ENCODE results near the gene RERGL. TPM values are rescaled to one million over a fixed set of nuclear protein-coding genes. Genes with fewer than 3 reads are reported as not detected.

Gene RERGL
- total RNA-seq, result not detected

DNA sequence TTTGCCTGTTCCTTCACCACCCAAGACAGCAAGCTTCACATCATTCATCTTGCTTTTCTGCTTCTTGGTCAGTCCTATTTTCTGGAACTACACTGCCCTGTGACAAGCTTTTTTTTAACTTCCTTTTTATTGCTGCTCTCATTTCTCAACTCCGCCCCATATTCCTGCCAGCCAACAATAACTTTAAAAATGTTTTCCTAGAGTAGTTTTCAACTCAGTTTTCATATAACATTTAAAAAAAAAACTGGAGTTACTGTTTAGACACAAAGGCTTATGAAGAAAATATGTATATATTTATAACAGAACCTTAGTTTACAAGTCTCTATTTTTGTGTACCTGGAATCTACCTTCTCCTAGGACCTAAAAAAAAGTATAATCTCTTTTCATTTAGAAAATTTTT lies at the start of gene RERGL:
TSS of gene RERGL (minus strand) at position 101 of the 400 bp plus-strand sequence. CDS start at position 48, 53 bp downstream.
- no peak for DNase-seq
- Mint-ChIP-seq H3K4me1 (no peaks in the 10 kb centered on the region), H3K36me3 (no peaks in the 10 kb centered on the region)

DNA sequence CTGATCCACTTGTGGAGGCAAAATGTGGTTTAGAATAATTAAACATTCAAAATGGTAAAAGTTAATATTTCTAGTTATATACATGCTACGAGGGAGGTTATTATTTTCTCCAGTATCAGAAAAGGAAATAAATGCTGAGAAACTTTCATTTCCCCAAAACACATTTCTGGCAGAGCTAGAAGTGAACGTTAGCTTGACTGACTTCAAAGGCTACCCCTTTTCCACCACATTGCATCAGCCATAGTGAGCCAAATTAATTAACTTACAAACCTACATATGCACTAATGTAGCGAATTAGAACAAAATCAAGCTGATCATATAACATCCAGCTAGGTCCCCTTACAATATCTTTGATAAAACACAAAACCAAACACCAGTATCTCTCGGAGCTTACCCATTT lies 49.3 kb upstream of the RERGL start:
- H3K9me3 Mint-ChIP-seq, result no peaks in the 10 kb centered on the region
- H3K4me3 Mint-ChIP-seq, result no peak overlapping the region
- H3K27me3 Mint-ChIP-seq, result no peaks in the 10 kb centered on the region
- no peak for DNase-seq
- H3K4me1 Mint-ChIP-seq, result no peaks in the 10 kb centered on the region
- H3K27ac Mint-ChIP-seq, result no peak overlapping the region
- no peaks in the 10 kb centered on the region for H3K36me3 Mint-ChIP-seq

More for the DNA sequence above, at the start of gene RERGL:
- Mint-ChIP-seq H3K27me3 (no peaks in the 10 kb centered on the region), H3K9me3 (peaks cover 1% of the 10 kb centered on the region), H3K4me3 (no peak within 1 kb of the TSS), H3K27ac (no peak within 1 kb of the TSS)

DNA sequence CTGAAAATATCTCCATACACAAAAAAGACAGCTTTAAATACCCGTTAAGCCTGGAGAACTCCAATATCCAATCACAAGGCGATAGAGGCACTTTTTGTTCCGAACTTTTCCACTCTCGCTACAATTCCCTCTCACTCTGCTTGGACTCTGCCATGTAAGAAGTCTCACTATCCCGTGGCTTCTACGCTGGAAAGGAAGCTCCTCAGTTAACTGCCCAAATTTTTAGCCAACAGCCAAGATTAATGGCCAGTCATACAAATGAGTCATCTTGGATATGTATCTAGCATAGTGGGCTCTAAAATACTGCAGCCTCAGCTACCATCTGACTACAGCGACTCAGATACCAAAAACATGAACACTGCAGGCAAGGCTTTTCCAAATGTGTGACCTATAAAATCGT lies 45.5 kb upstream of the RERGL start:
- H3K4me3 Mint-ChIP-seq, result no peak overlapping the region
- no peaks in the 10 kb centered on the region for H3K4me1 Mint-ChIP-seq
- H3K27me3 Mint-ChIP-seq, result no peaks in the 10 kb centered on the region
- no peaks in the 10 kb centered on the region for H3K9me3 Mint-ChIP-seq
- DNase-seq, result no peak
- no peak overlapping the region for H3K27ac Mint-ChIP-seq
- no peaks in the 10 kb centered on the region for H3K36me3 Mint-ChIP-seq

DNA sequence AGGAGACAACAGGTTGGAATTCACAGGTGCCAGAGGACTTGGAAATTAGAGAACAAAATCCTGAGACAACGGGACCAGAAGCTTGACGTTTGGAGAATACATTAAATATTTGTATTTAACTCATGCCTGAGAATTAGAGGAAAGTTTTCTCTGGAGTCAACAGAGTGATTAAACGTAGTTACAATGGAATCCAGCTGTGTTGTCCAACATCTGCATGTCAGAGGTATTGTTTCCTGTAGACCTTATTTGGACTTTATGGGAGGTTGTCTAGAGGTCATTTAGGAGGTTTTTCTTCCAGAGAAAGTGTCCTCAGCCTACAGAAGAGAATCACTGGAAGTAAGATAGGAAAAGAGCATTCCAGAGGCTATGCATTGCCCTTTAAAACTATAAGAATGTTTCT lies 45.1 kb upstream of the RERGL start:
- DNase-seq, result no peak
- H3K27ac Mint-ChIP-seq, result no peak overlapping the region

GRCh38 chr12:18130851-18131250 lies 40.9 kb upstream of the RERGL start:
- Mint-ChIP-seq H3K27ac (no peak overlapping the region), H3K9me3 (peaks cover 12% of the 10 kb centered on the region), H3K27me3 (no peaks in the 10 kb centered on the region), H3K4me3 (no peak overlapping the region), H3K36me3 (no peaks in the 10 kb centered on the region), H3K4me1 (no peaks in the 10 kb centered on the region)
- no peak for DNase-seq

More for the DNA sequence above, 45.1 kb upstream of the RERGL start:
- no peaks in the 10 kb centered on the region for H3K36me3 Mint-ChIP-seq
- H3K27me3 Mint-ChIP-seq, result no peaks in the 10 kb centered on the region
- no peaks in the 10 kb centered on the region for H3K4me1 Mint-ChIP-seq
- no peak overlapping the region for H3K4me3 Mint-ChIP-seq
- H3K9me3 Mint-ChIP-seq, result no peaks in the 10 kb centered on the region

DNA sequence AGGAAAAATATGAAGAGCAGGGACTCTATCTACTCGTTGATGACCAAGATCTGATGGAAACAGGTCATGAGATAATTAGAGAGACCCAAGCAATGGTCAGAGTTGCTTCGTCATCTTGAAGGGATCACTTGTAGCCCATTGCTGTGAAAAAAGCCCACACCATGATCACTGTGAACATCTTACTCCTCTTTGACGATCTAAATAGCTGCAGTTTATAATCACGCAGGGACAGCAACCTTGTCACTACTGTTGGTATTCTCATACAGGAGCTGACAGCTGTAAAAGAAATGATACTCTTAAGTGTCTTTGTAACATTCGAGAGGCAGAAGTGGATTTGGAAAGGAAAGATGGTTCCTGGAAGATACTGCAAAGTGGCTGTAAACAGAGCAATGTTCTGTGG lies 33.7 kb upstream of the RERGL start:
- H3K4me1 Mint-ChIP-seq, result no peaks in the 10 kb centered on the region
- no peak for DNase-seq
- H3K27me3 Mint-ChIP-seq, result no peaks in the 10 kb centered on the region
- no peak overlapping the region for H3K4me3 Mint-ChIP-seq
- no peaks in the 10 kb centered on the region for H3K36me3 Mint-ChIP-seq
- H3K27ac Mint-ChIP-seq, result no peak overlapping the region
- peaks cover 13% of the 10 kb centered on the region for H3K9me3 Mint-ChIP-seq

DNA sequence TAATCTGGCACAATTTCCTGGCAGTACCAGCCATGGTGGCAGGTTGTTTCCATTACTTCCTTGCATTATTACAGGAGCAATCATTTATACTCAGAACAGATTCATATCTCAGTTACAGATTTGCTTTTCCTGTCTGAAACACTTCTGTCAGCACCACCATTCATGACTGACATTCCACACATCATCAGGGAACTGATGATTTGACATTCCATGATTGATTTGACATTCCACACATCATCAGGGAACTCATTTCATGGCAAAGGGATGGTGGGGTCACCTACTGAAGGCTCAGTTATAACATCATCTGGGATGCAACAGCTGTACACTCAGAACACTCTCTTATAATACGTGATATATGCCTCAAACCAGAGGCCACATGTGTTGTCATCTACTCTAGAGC lies 30.9 kb upstream of the RERGL start:
- H3K27ac Mint-ChIP-seq, result no peak overlapping the region
- no peaks in the 10 kb centered on the region for H3K4me1 Mint-ChIP-seq
- H3K4me3 Mint-ChIP-seq, result no peak overlapping the region
- peaks cover 3% of the 10 kb centered on the region for H3K9me3 Mint-ChIP-seq
- no peak for DNase-seq
- H3K27me3 Mint-ChIP-seq, result no peaks in the 10 kb centered on the region
- H3K36me3 Mint-ChIP-seq, result no peaks in the 10 kb centered on the region

GRCh38 chr12:18108611-18109010 lies 18.6 kb upstream of the RERGL start:
- Mint-ChIP-seq H3K27me3 (no peaks in the 10 kb centered on the region), H3K4me3 (no peak overlapping the region), H3K36me3 (no peaks in the 10 kb centered on the region)

DNA sequence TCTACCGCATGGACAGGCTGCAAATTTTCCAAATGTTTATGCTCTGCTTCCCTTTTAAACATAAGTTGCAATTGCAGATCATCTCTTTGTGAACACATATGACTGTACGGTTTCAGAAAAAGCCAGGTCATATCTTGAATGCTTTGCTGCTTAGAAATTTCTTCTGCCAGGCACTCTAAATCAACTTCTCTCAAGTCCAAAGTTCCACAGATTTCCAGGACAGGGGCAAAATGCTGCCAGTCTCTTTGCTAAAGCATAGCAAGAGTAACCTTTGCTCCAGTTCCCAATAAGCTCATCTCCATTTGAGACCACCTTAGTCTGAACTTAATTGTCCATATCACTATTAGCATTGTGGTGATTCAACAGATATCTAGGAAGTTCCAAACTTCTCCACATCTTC lies 13.6 kb upstream of the RERGL start:
- DNase-seq, result no peak
- no peaks in the 10 kb centered on the region for H3K27me3 Mint-ChIP-seq
- H3K36me3 Mint-ChIP-seq, result no peaks in the 10 kb centered on the region
- no peak overlapping the region for H3K27ac Mint-ChIP-seq
- no peaks in the 10 kb centered on the region for H3K9me3 Mint-ChIP-seq
- no peak overlapping the region for H3K4me3 Mint-ChIP-seq
- H3K4me1 Mint-ChIP-seq, result no peaks in the 10 kb centered on the region

More at GRCh38 chr12:18108611-18109010, 18.6 kb upstream of the RERGL start:
- Mint-ChIP-seq H3K4me1 (no peaks in the 10 kb centered on the region), H3K27ac (no peak overlapping the region), H3K9me3 (no peaks in the 10 kb centered on the region)
- no peak for DNase-seq

- Mint-ChIP-seq H3K36me3 (no peaks in the 10 kb centered on the region), H3K27me3 (no peaks in the 10 kb centered on the region), H3K4me1 (no peaks in the 10 kb centered on the region), H3K27ac (no peak overlapping the region), H3K4me3 (no peak overlapping the region), H3K9me3 (no peaks in the 10 kb centered on the region)
- DNase-seq, result no peak
Measured at GRCh38 chr12:18101043-18101442, 11.1 kb upstream of the RERGL start.

GRCh38 chr12:18084080-18084479 lies 5.9 kb downstream of the RERGL start:
- no peak for DNase-seq
- Mint-ChIP-seq H3K27me3 (no peaks in the 10 kb centered on the region), H3K9me3 (no peaks in the 10 kb centered on the region), H3K4me3 (no peak overlapping the region), H3K36me3 (no peaks in the 10 kb centered on the region), H3K4me1 (no peaks in the 10 kb centered on the region), H3K27ac (no peak overlapping the region)

- peaks cover 1% of the 10 kb centered on the region for H3K9me3 Mint-ChIP-seq
- DNase-seq, result no peak
- H3K27me3 Mint-ChIP-seq, result no peaks in the 10 kb centered on the region
- H3K4me1 Mint-ChIP-seq, result no peaks in the 10 kb centered on the region
- no peak overlapping the region for H3K27ac Mint-ChIP-seq
- H3K36me3 Mint-ChIP-seq, result no peaks in the 10 kb centered on the region
- H3K4me3 Mint-ChIP-seq, result no peak overlapping the region
Measured at GRCh38 chr12:18079541-18080246, 10.3 kb downstream of the RERGL start.

DNA sequence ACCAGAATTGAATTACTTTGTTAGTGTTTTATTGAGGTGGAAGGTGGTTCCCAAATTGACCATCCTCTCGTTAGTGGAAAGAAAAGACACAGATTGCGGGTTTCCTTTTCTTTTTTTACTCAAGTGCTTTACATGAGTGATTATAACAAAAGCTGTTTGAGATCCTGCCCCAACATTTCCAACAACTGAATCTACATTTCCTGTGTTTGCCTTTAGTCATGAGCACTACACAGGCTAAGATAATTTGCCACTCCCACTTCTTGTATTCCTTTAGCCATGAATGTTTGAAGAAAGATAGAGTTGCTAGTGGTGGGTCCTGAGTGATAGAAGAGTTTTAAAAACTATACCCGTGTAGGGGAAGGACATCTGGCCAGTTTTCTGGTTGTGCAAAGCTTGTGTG lies 16.0 kb downstream of the RERGL start:
- Mint-ChIP-seq H3K9me3 (peaks cover 3% of the 10 kb centered on the region), H3K27ac (no peak overlapping the region), H3K36me3 (no peaks in the 10 kb centered on the region), H3K27me3 (no peaks in the 10 kb centered on the region), H3K4me3 (no peak overlapping the region), H3K4me1 (no peaks in the 10 kb centered on the region)
- DNase-seq, result no peak

- Mint-ChIP-seq H3K4me1 (no peaks in the 10 kb centered on the region), H3K36me3 (no peaks in the 10 kb centered on the region), H3K9me3 (peaks cover 3% of the 10 kb centered on the region), H3K27me3 (no peaks in the 10 kb centered on the region), H3K4me3 (no peak overlapping the region), H3K27ac (no peak overlapping the region)
- DNase-seq, result no peak
Measured at GRCh38 chr12:18072723-18073122, 17.3 kb downstream of the RERGL start.

DNA sequence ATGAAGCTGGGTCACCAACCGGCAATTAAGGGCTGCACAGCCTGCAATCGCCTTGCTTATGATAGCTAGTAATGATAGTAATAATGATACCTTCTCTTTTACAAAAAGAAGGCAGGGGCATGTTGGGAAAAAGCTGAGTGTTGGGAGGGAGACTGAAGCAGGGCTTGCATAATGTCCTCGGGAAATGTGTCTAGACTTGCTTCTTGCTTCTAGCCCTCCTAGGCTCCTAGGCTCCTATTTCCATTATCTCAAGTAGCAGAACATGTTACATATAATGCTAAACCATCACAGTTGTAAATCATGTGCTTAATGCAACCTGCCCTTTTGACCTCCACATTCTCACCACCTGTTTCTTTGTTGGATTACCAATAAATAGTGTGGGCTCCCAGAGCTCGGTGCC lies 18.7 kb downstream of the RERGL start:
- no peak overlapping the region for H3K27ac Mint-ChIP-seq
- no peaks in the 10 kb centered on the region for H3K27me3 Mint-ChIP-seq
- H3K36me3 Mint-ChIP-seq, result no peaks in the 10 kb centered on the region
- no peak for DNase-seq
- H3K9me3 Mint-ChIP-seq, result peaks cover 3% of the 10 kb centered on the region
- H3K4me3 Mint-ChIP-seq, result no peak overlapping the region
- H3K4me1 Mint-ChIP-seq, result no peaks in the 10 kb centered on the region

DNA sequence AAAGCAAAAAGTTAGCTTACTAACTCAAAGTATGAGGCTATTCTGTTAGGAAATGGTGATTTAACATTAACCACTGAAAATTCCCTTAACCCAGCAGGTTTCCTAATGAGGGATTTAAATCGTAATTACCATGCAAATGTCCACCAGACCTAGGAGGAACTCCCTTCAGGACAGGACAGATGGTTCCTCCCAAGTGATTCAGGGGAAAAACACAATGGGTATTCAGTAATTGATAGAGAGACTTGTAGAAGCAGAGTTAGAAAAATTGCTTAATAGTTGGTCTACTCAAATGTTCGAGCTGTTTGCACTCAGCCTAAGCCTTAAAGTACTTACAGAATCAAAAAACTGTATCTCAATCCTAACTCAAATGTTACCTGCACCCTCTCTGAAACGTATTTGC lies 21.6 kb downstream of the RERGL start:
- no peak overlapping the region for H3K27ac Mint-ChIP-seq
- H3K9me3 Mint-ChIP-seq, result peaks cover 2% of the 10 kb centered on the region
- no peaks in the 10 kb centered on the region for H3K4me1 Mint-ChIP-seq
- H3K36me3 Mint-ChIP-seq, result no peaks in the 10 kb centered on the region
- no peak overlapping the region for H3K4me3 Mint-ChIP-seq
- DNase-seq, result no peak
- no peaks in the 10 kb centered on the region for H3K27me3 Mint-ChIP-seq
